ENCODE measurements around the gene CSTPP1. TPM values are rescaled to one million over a fixed set of nuclear protein-coding genes. Genes with fewer than 3 reads are reported as not detected.

The CSTPP1 gene
- total RNA-seq, 2 donors from 2014 or later, result 12.2 to 13.8 TPM

DNA sequence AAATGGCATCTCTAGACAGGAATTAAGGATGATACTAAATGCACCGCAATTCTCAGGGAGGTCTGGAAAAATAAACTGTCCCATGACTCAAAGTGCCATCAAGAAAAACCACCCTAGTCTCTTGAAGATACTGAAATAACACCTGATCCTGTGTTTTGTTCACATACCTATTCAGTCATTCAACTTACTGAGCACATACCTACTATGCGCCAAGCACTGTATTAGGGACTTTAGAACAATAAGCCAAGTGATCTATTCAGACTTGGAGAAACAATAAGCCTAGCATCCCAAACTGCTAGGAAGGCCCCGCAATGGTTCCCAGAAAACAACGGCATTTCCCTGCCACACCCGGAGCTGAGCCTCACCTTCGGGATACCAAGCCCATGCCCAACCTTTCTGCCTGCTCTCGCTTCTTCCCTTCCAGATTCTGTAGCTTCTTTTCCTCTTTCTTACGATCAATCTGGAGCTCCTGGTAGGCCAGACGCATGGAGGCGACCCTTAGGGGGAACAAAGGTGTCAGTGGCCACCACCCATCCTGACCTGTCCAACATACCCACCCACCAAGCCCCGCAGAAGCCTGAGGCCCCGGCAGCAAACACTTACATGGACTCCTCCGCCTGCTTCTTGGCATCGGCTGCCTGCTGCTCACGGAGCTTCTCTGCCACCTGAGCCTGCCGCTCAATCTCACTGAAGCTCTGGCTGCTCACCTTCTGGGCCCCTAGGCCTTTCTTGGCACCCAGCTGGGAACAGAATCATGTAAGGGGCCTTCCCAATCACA lies 234.7 kb downstream of the CSTPP1 start:
- Mint-ChIP-seq H3K27me3 (no peaks in the 10 kb centered on the region), H3K4me3 (no peak overlapping the region), H3K27ac (peak overlapping the region; percentile 81), H3K4me1 (peaks cover 14% of the 10 kb centered on the region), H3K36me3 (ENCODE audit: low read depth) (peaks cover 4% of the 10 kb centered on the region)
- ATAC-seq (no peak), DNase-seq (no peak)
- H3K9me3 ChIP-seq (ENCODE audit: control insufficient read depth, low read length, poor library complexity, severe bottlenecking), result no peaks in the 10 kb centered on the region

DNA sequence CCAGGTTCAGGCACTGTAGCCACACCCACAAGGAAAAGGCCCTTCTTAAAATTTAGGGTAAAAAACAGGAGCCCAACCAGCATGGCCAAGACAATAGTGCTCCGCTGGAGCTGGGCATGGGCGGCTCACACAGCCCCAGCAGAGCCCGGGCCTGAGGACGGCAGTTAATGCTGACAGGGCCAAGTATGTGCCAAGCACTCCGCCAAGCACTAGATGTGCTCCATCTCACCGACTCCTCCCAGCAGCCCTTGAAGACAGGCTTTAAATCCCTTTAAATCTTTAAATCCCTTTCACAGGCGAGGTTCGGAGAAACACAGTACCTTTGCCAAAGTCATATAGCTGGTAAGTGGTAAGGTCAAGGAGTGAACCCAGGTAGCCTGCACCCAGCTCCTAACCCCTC lies 235.3 kb downstream of the CSTPP1 start:
- DNase-seq (no peak), ATAC-seq (no peak)
- H3K9me3 ChIP-seq (ENCODE audit: control insufficient read depth, low read length, poor library complexity, severe bottlenecking), result no peaks in the 10 kb centered on the region
- Mint-ChIP-seq H3K4me1 (peaks cover 14% of the 10 kb centered on the region), H3K27me3 (no peaks in the 10 kb centered on the region), H3K27ac (no peak overlapping the region), H3K36me3 (ENCODE audit: low read depth) (peaks cover 4% of the 10 kb centered on the region), H3K4me3 (no peak overlapping the region)

DNA sequence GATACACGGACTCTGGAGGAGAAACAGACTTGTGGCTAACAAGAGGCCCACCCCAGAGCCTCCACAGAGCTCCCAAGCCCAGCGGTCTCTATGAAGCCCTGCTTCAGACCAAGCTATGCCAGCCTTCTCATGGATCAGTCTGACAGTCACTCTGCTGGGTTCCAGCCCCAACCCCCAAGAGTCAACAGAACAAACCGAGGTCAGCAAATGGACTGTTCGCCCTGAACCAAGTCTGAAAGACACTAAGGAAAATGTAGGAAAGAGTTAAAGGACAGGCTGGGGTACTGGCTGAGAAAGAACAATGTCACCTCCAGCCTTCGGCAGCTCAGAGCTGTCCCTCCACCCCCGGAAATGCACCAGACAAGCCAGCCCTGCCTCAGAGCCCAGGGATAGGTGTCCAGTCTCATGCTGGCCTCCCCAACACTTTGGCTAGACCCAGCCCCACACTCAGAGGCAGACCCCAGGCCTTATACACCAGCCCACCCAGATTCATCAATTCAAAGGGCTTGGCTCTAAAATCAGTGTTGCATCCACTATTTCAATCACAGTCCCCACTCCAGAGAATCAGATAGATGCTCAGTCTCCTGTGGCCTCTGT lies 236.3 kb downstream of the CSTPP1 start:
- DNase-seq, result no peak
- Mint-ChIP-seq H3K27ac (no peak overlapping the region), H3K36me3 (ENCODE audit: low read depth) (peaks cover 4% of the 10 kb centered on the region)

DNA sequence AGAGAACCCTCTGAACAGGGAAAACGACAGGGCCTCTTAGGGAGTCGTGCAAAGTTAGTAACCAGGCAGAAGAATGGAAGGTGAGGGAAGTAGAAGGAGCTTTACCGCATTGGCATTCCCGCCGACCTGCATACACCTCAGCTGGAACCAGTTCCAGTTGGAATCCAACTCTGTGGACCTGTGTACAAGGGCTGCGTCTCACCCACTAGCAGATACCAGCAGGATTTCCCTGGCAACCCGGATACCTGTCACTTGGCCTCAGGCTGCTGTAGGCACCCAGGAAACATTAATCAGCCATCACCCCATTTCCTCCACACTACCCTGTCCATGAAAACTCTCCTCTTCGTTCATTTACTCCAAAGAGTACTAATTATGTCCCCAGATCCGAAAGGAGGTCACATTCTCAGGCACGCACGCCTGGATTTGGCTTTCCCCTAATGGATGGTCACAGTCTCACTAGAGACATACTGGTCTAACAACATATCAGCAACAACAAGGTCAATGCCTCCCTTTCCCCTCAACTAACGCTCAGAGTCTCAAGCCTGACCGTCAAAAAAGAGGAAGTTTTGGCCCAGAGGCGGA lies 239.3 kb downstream of the CSTPP1 start:
- Mint-ChIP-seq H3K36me3 (ENCODE audit: low read depth) (peaks cover 4% of the 10 kb centered on the region), H3K27me3 (no peaks in the 10 kb centered on the region), H3K27ac (peak overlapping the region; percentile 95), H3K4me1 (peaks cover 26% of the 10 kb centered on the region), H3K4me3 (peak overlapping the region; percentile 96)
- no peaks in the 10 kb centered on the region for H3K9me3 ChIP-seq (ENCODE audit: control insufficient read depth, low read length, poor library complexity, severe bottlenecking)
- ATAC-seq (no peak), DNase-seq (no peak)

More for the DNA sequence above, 236.3 kb downstream of the CSTPP1 start:
- no peaks in the 10 kb centered on the region for H3K9me3 ChIP-seq (ENCODE audit: control insufficient read depth, low read length, poor library complexity, severe bottlenecking)
- ATAC-seq, result no peak
- H3K4me3 Mint-ChIP-seq, result peak overlapping the region; percentile 59
- H3K4me1 Mint-ChIP-seq, result peaks cover 22% of the 10 kb centered on the region
- H3K27me3 Mint-ChIP-seq, result no peaks in the 10 kb centered on the region

DNA sequence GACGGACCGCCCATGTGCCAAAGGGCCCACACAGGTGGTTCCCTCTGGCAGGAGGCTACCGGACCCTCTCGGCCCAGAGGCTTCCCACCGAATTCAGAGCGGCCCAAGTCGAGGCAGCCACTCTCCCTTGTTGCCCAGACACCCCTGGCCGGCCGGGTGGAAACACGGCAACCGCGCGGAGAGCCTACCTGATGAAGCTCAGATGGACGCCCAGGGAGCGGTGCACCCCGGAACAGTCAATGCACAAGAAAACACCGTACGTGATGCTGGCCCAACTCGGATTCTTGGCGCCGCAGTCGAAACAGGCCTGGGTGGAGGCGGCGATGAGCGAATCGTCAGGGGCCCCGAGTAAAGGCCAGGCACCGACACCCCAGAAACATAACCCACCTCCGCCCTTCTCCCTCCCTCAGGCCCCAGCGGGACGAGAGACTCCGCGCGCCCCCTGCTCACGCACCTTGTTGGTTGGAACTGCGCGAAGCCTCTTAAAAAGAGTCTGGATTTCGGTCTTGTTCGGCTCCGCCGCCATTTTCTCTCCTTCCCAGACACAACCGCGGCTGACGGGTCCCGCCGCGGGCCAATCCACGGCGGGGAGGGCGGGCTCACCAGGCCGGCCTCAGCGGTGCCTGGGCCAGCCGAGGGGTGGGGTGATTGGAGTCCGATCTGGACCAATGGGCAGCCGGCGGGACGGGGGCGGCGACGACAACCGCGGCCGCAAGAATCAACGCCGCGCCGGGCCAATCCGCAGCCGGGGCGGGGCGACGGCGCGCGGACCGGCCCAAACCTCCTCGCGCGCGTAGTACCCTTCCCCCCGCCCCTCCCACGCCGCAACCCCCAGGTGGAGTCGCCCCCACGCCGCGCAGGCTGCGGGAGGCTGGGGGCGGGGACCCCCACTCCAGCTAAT lies 240.0 kb downstream of the CSTPP1 start, which contains the start of gene ARFGAP2:
Gene ARFGAP2 (minus strand): TSS at position 552 of the 901 bp plus-strand sequence. CDS start 26 bp downstream, at position 526.
- peak within 1 kb of the TSS; percentile 95 for H3K27ac Mint-ChIP-seq
- H3K4me1 Mint-ChIP-seq, result peaks cover 25% of the 10 kb centered on the region
- H3K9me3 ChIP-seq (ENCODE audit: control insufficient read depth, low read length, poor library complexity, severe bottlenecking), result no peaks in the 10 kb centered on the region
- DNase-seq (peak; percentile 93 to 94 (median 94)), ATAC-seq (peak; percentile 94)
- H3K4me3 Mint-ChIP-seq, result peak within 1 kb of the TSS; percentile 96
- H3K36me3 Mint-ChIP-seq (ENCODE audit: low read depth), result peaks cover 2% of the 10 kb centered on the region
- H3K27me3 Mint-ChIP-seq, result no peaks in the 10 kb centered on the region

- peaks cover 2% of the 10 kb centered on the region for H3K27me3 Mint-ChIP-seq
- no peaks in the 10 kb centered on the region for H3K9me3 ChIP-seq (ENCODE audit: control insufficient read depth, low read length, poor library complexity, severe bottlenecking)
- H3K27ac Mint-ChIP-seq, result peak overlapping the region; percentile 95
- no peaks in the 10 kb centered on the region for H3K36me3 Mint-ChIP-seq (ENCODE audit: low read depth)
- peak overlapping the region; percentile 96 for H3K4me3 Mint-ChIP-seq
- peak; percentile 40 to 60 (median 57) for DNase-seq
- peak; percentile 71 for ATAC-seq
- H3K4me1 Mint-ChIP-seq, result peaks cover 25% of the 10 kb centered on the region
Observed at GRCh38 chr11:47177229-47177845, 240.8 kb downstream of the CSTPP1 start.

- Mint-ChIP-seq H3K27me3 (peaks cover 5% of the 10 kb centered on the region), H3K4me1 (peaks cover 23% of the 10 kb centered on the region), H3K4me3 (peak overlapping the region; percentile 96), H3K36me3 (ENCODE audit: low read depth) (no peaks in the 10 kb centered on the region), H3K27ac (peak overlapping the region; percentile 95)
- ATAC-seq (no peak), DNase-seq (no peak)
- no peaks in the 10 kb centered on the region for H3K9me3 ChIP-seq (ENCODE audit: control insufficient read depth, low read length, poor library complexity, severe bottlenecking)
Observed at GRCh38 chr11:47177846-47178245, 241.3 kb downstream of the CSTPP1 start.

DNA sequence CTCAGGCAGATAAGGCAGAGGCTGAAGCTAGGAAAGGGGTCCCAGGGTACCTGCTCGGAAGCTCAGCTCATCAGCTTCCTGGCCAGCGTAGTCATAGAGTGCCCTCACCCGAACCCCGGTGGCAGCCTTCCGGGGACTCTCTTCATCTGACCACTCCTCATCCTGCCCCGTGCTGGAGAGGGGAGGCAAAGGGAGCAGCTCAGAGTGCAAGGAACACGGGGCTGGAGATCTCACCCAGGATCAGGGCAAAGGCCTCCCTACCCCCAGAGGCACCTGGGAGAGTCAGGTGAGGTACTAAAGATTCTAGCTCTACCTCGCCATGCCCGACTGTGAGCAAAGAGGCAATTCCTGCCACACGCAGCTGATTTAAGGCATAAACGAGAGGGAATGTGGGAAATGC lies 241.8 kb downstream of the CSTPP1 start:
- H3K27ac Mint-ChIP-seq, result peak overlapping the region; percentile 95
- H3K27me3 Mint-ChIP-seq, result peaks cover 5% of the 10 kb centered on the region
- DNase-seq (no peak), ATAC-seq (no peak)
- H3K9me3 ChIP-seq (ENCODE audit: control insufficient read depth, low read length, poor library complexity, severe bottlenecking), result no peaks in the 10 kb centered on the region
- H3K4me1 Mint-ChIP-seq, result peaks cover 19% of the 10 kb centered on the region
- H3K36me3 Mint-ChIP-seq (ENCODE audit: low read depth), result no peaks in the 10 kb centered on the region
- no peak overlapping the region for H3K4me3 Mint-ChIP-seq

GRCh38 chr11:47178737-47179654 lies 242.4 kb downstream of the CSTPP1 start:
- H3K9me3 ChIP-seq (ENCODE audit: control insufficient read depth, low read length, poor library complexity, severe bottlenecking), result no peaks in the 10 kb centered on the region
- no peak for DNase-seq
- no peak for ATAC-seq
- Mint-ChIP-seq H3K4me3 (no peak overlapping the region), H3K27ac (peak overlapping the region; percentile 75), H3K36me3 (ENCODE audit: low read depth) (no peaks in the 10 kb centered on the region), H3K4me1 (peaks cover 19% of the 10 kb centered on the region), H3K27me3 (peaks cover 6% of the 10 kb centered on the region)

GRCh38 chr11:47179655-47179991 lies 243.1 kb downstream of the CSTPP1 start:
- H3K27me3 Mint-ChIP-seq, result peaks cover 11% of the 10 kb centered on the region
- no peak for DNase-seq
- H3K4me1 Mint-ChIP-seq, result peaks cover 19% of the 10 kb centered on the region
- peak overlapping the region; percentile 75 for H3K27ac Mint-ChIP-seq
- H3K36me3 Mint-ChIP-seq (ENCODE audit: low read depth), result no peaks in the 10 kb centered on the region
- no peak overlapping the region for H3K4me3 Mint-ChIP-seq
- no peak for ATAC-seq
- no peaks in the 10 kb centered on the region for H3K9me3 ChIP-seq (ENCODE audit: control insufficient read depth, low read length, poor library complexity, severe bottlenecking)

- H3K4me3 Mint-ChIP-seq, result no peak overlapping the region
- DNase-seq (no peak), ATAC-seq (no peak)
- peak overlapping the region; percentile 75 for H3K27ac Mint-ChIP-seq
- H3K9me3 ChIP-seq (ENCODE audit: control insufficient read depth, low read length, poor library complexity, severe bottlenecking), result no peaks in the 10 kb centered on the region
- peaks cover 11% of the 10 kb centered on the region for H3K27me3 Mint-ChIP-seq
- H3K36me3 Mint-ChIP-seq (ENCODE audit: low read depth), result no peaks in the 10 kb centered on the region
- H3K4me1 Mint-ChIP-seq, result peaks cover 19% of the 10 kb centered on the region
Observed at GRCh38 chr11:47180006-47180787, 243.6 kb downstream of the CSTPP1 start.
